Lower leg skin (tissue), 3 donors: ENCODE data around the gene PAK5.

ENCODE experiments used
- POLR2A ChIP-seq, 2 donors: fragments of 450-650 bp; IDR thresholded peaks; one replicate each; pipeline ENCODE4 v1.6.1; 2016 to 2017; ENCODE audit warnings: antibody characterized with exemption in 2 of 2, mild to moderate bottlenecking in 1 of 2, moderate library complexity in 1 of 2
- TF ChIP-seq, protein P1 (sequence below), 3 donors: fragments of 450-650 bp; IDR thresholded peaks; one replicate each; pipeline ENCODE4 v1.5.1; 2016; ENCODE audit warnings: antibody characterized with exemption in 3 of 3, mild to moderate bottlenecking in 3 of 3, moderate library complexity in 2 of 3

DNA sequence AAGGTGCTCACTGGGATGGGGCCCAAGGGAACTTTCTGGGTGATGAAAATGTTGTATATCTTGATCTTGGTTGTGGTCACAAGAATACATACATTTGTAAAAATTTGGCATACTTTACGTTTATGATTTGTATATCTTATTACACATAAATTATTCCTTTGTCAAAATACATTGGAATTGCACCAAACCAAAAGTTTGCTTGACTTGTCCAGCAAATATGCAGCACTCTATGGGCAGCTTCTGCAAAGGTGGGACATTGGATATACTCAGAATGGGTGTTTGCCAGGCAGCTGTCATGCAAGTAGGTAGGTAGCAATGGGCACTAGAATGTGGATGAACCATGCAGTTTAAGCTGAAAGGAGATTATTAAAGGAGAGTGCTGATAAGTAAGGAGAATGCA lies 246.5 kb downstream of the PAK5 start:
- TF ChIP-seq, protein P1, sequence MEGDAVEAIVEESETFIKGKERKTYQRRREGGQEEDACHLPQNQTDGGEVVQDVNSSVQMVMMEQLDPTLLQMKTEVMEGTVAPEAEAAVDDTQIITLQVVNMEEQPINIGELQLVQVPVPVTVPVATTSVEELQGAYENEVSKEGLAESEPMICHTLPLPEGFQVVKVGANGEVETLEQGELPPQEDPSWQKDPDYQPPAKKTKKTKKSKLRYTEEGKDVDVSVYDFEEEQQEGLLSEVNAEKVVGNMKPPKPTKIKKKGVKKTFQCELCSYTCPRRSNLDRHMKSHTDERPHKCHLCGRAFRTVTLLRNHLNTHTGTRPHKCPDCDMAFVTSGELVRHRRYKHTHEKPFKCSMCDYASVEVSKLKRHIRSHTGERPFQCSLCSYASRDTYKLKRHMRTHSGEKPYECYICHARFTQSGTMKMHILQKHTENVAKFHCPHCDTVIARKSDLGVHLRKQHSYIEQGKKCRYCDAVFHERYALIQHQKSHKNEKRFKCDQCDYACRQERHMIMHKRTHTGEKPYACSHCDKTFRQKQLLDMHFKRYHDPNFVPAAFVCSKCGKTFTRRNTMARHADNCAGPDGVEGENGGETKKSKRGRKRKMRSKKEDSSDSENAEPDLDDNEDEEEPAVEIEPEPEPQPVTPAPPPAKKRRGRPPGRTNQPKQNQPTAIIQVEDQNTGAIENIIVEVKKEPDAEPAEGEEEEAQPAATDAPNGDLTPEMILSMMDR (IDR thresholded peaks at IDR 0.05) = no peak
- TF ChIP-seq POLR2A (IDR thresholded peaks at IDR 0.05) = no peak
